KMS-11 (cell line): ENCODE data around the gene LTBP2.

Experiments
- H2AFZ ChIP-seq: fragments of 200-600 bp; sonication (generic); 2 replicates; pipeline ENCODE4 v1.6.1; 2016; ENCODE audit warnings: antibody characterized with exemption, mixed run types, low read depth
- H3K27ac ChIP-seq: fragments of 200-600 bp; sonication (generic); 2 replicates; pipeline ENCODE4 v1.6.1; 2016; ENCODE audit warnings: mild to moderate bottlenecking, mixed run types
- H3K27me3 ChIP-seq: fragments of 200-600 bp; sonication (generic); 2 replicates; pipeline ENCODE4 v1.6.1; 2017; ENCODE audit warnings: mild to moderate bottlenecking, low read depth, mixed run types, moderate library complexity; ENCODE audit not compliant: insufficient read depth
- H3K36me3 ChIP-seq: fragments of 200-600 bp; sonication (generic); 2 replicates; pipeline ENCODE4 v1.6.1; 2017; ENCODE audit warnings: mild to moderate bottlenecking, mixed run types; ENCODE audit not compliant: insufficient read depth
- H3K4me1 ChIP-seq: fragments of 200-600 bp; sonication (generic); 2 replicates; pipeline ENCODE4 v1.6.1; 2016; ENCODE audit warnings: mild to moderate bottlenecking, low read depth, mixed run types; ENCODE audit not compliant: poor library complexity, severe bottlenecking
- H3K4me2 ChIP-seq: fragments of 200-600 bp; sonication (generic); 2 replicates; pipeline ENCODE4 v1.7.0; 2016; ENCODE audit warnings: mild to moderate bottlenecking, mixed run types
- H3K4me3 ChIP-seq: fragments of 200-600 bp; sonication (generic); IDR thresholded peaks from 2 replicates; pipeline ENCODE4 v1.6.1; 2017; ENCODE audit warnings: low read depth, low read length, mixed read lengths; ENCODE audit not compliant: insufficient read depth
- H3K79me2 ChIP-seq: fragments of 200-600 bp; sonication (generic); 2 replicates; pipeline ENCODE4 v1.6.1; 2016; ENCODE audit warnings: low read depth, mixed run types; ENCODE audit not compliant: insufficient read depth
- H3K9ac ChIP-seq: fragments of 200-600 bp; sonication (generic); 2 replicates; pipeline ENCODE4 v1.6.1; 2016; ENCODE audit warnings: mild to moderate bottlenecking, mixed run types
- H4K20me1 ChIP-seq: fragments of 200-600 bp; sonication (generic); 2 replicates; pipeline ENCODE4 v1.6.1; 2016; ENCODE audit warnings: mild to moderate bottlenecking, mixed run types; ENCODE audit not compliant: insufficient read depth
- TF ChIP-seq, protein P1 (sequence below): fragments of 200-600 bp; sonication (generic); conservative IDR thresholded peaks from 2 replicates; pipeline ENCODE4 v1.6.1; 2017; ENCODE audit warnings: low read depth, mild to moderate bottlenecking, antibody characterized with exemption, low read length, moderate library complexity, mixed read lengths

Gene LTBP2

DNA sequence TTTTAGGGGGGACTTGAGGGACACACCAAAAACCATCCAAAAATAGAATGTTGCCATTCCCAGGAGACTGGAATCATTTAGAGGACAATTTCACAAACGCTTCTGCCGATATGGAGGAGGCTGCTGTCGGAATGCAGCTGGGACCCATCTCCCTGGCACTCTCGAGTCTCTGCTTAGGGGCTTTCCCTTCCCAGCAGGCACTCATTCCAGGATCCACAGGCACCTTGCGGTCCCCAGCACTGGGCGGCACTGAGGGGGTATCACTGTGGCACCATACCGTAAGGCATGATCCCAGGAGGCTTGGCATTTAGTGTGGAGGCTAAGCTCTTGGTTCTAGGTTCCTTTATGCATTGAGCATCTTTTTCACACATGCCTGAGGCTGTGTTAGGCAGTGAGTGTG is 36.6 kb upstream of the LTBP2 start:
- H3K9ac ChIP-seq = no peak overlapping the region
- H3K4me2 ChIP-seq = no peak overlapping the region
- no peak overlapping the region for H3K4me3 ChIP-seq
- no peaks in the 10 kb centered on the region for H3K27me3 ChIP-seq
- no peaks in the 10 kb centered on the region for H3K36me3 ChIP-seq
- no peak overlapping the region for H2AFZ ChIP-seq
- H3K4me1 ChIP-seq = no peaks in the 10 kb centered on the region
- no peak overlapping the region for H3K27ac ChIP-seq
- no peaks in the 10 kb centered on the region for H3K79me2 ChIP-seq
- TF ChIP-seq, protein P1, sequence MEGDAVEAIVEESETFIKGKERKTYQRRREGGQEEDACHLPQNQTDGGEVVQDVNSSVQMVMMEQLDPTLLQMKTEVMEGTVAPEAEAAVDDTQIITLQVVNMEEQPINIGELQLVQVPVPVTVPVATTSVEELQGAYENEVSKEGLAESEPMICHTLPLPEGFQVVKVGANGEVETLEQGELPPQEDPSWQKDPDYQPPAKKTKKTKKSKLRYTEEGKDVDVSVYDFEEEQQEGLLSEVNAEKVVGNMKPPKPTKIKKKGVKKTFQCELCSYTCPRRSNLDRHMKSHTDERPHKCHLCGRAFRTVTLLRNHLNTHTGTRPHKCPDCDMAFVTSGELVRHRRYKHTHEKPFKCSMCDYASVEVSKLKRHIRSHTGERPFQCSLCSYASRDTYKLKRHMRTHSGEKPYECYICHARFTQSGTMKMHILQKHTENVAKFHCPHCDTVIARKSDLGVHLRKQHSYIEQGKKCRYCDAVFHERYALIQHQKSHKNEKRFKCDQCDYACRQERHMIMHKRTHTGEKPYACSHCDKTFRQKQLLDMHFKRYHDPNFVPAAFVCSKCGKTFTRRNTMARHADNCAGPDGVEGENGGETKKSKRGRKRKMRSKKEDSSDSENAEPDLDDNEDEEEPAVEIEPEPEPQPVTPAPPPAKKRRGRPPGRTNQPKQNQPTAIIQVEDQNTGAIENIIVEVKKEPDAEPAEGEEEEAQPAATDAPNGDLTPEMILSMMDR = no peak
- H4K20me1 ChIP-seq = no peaks in the 10 kb centered on the region

DNA sequence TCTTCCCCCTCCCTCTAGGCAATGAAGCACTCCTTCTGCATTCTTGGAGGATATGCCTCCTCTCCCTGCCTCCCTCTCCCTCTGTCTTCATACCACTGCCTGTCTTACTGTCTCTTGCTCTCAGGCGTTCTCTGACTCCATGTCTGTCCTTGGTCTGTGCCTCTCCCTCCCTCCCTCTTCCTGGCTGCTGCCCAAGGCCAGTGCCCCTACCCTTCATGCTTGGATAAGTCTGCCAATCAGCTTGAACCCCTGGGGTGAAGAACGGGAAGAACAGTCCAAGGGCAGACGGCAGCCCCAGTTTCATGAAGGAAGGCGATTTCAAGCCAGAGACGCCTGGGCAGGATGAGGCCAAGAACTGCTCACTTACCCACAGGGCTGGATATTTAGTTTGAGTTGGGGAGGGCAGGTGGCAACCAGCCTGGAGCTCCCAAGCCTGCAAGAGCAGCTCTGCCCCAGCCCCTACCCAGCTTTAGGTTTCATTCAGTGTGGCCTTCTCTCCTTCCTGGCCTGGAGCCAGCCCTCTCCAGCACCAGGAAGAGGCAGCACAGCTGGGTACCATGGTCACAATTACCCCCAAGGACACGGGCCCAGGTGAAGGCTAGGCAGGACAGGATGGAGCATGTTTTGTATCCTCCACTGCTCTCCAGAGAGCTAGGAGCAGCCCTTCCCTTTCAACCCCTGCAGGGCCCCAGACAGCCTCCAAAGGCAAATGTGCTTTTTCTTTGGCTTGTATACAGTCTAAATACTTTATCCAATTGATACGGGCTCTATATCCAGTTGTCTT is 35.8 kb upstream of the LTBP2 start:
- Histone ChIP-seq H4K20me1 (no peaks in the 10 kb centered on the region), H3K36me3 (no peaks in the 10 kb centered on the region), H3K27me3 (no peaks in the 10 kb centered on the region), H3K9ac (no peak overlapping the region), H3K27ac (no peak overlapping the region), H3K79me2 (no peaks in the 10 kb centered on the region), H3K4me1 (no peaks in the 10 kb centered on the region), H2AFZ (no peak overlapping the region), H3K4me2 (no peak overlapping the region), H3K4me3 (no peak overlapping the region)
- TF ChIP-seq, protein P1 = no peak

DNA sequence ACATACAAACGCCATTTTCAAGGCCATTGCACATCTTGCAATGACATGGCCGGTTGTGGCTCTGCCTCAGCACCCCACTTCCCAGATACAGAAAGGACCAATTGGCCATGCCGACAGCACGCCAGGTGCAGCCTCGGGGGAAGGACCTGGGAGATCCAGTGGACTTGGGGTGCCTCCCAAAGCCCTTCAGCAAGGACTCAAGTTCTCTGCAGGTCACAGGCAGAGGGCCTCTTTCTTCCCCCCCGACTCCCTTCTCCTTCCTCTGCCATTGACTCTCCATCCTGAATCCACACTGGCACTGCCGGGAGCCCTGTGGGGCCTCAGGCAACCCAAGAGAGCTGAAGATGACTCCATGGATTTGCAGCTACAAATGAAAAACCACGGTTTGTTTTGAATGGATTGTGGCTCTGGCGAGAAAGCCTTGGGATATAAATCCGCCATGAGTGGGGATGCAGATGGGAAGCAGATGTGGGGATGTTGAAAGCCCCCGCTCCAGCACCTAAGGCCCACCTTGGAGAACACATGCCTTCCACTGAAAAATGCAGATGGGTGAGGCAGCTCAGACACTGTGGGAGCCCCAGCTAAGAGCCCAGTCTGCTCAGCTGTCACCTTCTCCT is 35.1 kb upstream of the LTBP2 start:
- Histone ChIP-seq H3K4me3 (no peak overlapping the region), H2AFZ (no peak overlapping the region), H3K9ac (no peak overlapping the region), H3K27me3 (no peaks in the 10 kb centered on the region), H4K20me1 (no peaks in the 10 kb centered on the region), H3K79me2 (no peaks in the 10 kb centered on the region), H3K36me3 (no peaks in the 10 kb centered on the region), H3K27ac (no peak overlapping the region), H3K4me1 (no peaks in the 10 kb centered on the region), H3K4me2 (no peak overlapping the region)
- TF ChIP-seq, protein P1 = no peak

DNA sequence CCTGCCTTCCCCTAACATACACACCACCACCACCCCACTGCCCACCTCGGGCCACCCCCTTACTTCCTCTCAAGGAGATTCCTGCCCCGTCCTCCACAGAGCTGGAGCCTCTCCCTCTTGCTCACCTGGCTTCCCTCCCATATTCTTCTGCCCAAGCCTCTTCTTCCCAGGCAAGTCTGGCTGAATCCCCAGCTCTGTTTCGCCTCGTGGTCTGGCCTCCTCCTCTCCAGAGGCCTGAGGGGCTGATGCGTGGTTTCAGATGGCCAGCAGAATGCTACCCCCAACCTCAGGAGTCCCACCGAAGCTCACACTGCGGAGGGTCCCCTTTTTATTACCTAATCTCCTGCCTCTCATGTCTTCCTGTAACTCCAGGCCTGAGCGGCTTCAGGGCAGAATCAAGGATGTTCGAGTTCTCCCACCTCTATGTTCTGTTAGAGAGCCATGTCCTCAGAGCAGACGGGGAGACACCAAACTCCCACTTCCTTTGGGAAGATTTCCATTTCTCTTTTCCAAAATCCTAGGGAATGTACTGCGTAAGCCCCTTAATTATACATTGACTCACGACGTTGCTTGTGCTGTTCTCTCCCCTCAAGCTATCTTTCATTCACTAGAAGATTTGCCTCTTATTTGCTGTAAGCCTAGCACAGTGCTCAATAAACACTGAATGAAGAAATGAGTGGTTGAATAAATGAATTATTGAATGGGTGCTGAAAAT is 33.9 kb upstream of the LTBP2 start:
- H3K4me1 ChIP-seq = no peaks in the 10 kb centered on the region
- H3K4me2 ChIP-seq = no peak overlapping the region
- no peaks in the 10 kb centered on the region for H4K20me1 ChIP-seq
- no peak overlapping the region for H3K4me3 ChIP-seq
- H3K9ac ChIP-seq = no peak overlapping the region
- H3K36me3 ChIP-seq = no peaks in the 10 kb centered on the region
- H3K79me2 ChIP-seq = no peaks in the 10 kb centered on the region
- no peak overlapping the region for H2AFZ ChIP-seq
- no peak overlapping the region for H3K27ac ChIP-seq
- H3K27me3 ChIP-seq = no peaks in the 10 kb centered on the region
- TF ChIP-seq, protein P1 = no peak
